ENCODE results near the gene SNAI1.
A peak's percentile ranks its signal among the peaks of the same experiment; 100 is the strongest.

DNA sequence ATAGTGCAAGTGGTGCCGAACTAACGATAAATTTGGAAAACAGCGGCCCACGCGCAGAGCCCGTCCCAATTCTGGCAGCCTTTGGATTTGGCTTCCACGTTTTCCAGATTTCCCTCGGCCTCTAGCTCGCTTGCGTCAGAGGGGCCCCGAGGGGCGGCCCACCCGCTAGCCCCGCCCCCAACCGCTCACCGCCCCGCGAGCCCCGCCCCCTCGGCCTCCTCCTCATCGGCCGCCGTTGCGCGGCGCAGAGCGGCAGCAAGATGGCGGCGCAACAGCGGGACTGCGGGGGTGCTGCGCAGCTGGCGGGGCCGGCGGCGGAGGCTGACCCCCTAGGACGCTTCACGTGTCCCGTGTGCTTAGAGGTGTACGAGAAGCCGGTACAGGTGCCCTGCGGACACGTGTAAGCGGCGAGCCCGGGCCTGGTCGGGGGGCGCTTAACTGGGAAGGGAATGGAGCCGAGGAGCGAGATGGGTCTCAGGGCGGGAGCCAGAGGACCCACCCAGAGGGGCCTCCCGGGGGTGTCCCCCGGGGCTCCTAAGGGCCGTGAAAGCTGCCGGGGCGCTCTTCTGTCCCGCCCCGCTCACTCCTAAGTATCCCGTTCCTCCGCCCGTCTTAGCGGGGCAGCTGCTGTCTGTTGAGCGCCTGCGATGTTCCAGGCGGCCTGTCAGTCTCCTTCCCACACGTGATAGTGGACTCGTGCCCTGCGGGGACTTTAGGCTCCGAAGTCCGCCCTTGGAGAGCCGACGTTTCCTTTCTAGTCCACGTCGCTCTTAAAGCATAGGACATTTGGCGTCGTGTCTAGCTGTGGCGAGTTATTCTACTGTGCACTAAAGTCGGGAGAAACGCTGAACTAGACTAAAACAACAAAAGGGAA is 46.4 kb upstream of the SNAI1 start, which contains the start of gene RNF114:
- TF ChIP-seq, protein P1, sequence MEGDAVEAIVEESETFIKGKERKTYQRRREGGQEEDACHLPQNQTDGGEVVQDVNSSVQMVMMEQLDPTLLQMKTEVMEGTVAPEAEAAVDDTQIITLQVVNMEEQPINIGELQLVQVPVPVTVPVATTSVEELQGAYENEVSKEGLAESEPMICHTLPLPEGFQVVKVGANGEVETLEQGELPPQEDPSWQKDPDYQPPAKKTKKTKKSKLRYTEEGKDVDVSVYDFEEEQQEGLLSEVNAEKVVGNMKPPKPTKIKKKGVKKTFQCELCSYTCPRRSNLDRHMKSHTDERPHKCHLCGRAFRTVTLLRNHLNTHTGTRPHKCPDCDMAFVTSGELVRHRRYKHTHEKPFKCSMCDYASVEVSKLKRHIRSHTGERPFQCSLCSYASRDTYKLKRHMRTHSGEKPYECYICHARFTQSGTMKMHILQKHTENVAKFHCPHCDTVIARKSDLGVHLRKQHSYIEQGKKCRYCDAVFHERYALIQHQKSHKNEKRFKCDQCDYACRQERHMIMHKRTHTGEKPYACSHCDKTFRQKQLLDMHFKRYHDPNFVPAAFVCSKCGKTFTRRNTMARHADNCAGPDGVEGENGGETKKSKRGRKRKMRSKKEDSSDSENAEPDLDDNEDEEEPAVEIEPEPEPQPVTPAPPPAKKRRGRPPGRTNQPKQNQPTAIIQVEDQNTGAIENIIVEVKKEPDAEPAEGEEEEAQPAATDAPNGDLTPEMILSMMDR (IDR thresholded peaks at IDR 0.05) = no peak
- peak; percentile 92 for TF ChIP-seq POLR2AphosphoS5 (IDR thresholded peaks at IDR 0.05; ENCODE audit: low read depth, low read length)
- no peak for TF ChIP-seq TCF7L2 (IDR thresholded peaks at IDR 0.05; ENCODE audit: low read depth, low read length)

All from Panc1 (cell line).